CD14-positive monocyte (primary cell): Measurements from ENCODE around the gene POLR2J. TPM values are rescaled to one million over a fixed set of nuclear protein-coding genes. Genes with fewer than 3 reads are reported as not detected.

ENCODE experiments used
- DNase-seq, 3 donors: peaks; one replicate each; pipeline ENCODE4 v3.0.0-alpha.2; 2011 to 2022
- H2AFZ ChIP-seq: 2 replicates; pipeline ENCODE4 v1.6.0; 2012; ENCODE audit warnings: mild to moderate bottlenecking, low read depth, low read length, inconsistent platforms; ENCODE audit not compliant: insufficient read depth, poor library complexity, severe bottlenecking
- H3K27ac ChIP-seq, 2 donors: 1 replicate in 1 of 2; 2 replicates in 1 of 2; pipeline ENCODE4 v1.5.1; 2012 to 2013; ENCODE audit warnings: low read length in 2 of 2, control low read depth in 1 of 2, inconsistent platforms in 1 of 2, low read depth in 1 of 2, mild to moderate bottlenecking in 1 of 2
- H3K27me3 ChIP-seq, 2 donors: one replicate each; pipeline versions ENCODE4 v1.6.0 to v1.6.1; 2011 to 2013; ENCODE audit warnings: low read length in 2 of 2; ENCODE audit not compliant: control insufficient read depth in 2 of 2, insufficient read depth in 2 of 2
- H3K36me3 ChIP-seq, 2 donors: replicated peaks in 1 of 2; 1 replicate in 1 of 2; 2 replicates in 1 of 2; pipeline versions ENCODE4 v1.5.1 to v1.6.1; 2012 to 2013; ENCODE audit warnings: low read length in 2 of 2, control low read depth in 1 of 2, inconsistent platforms in 1 of 2, mild to moderate bottlenecking in 1 of 2; ENCODE audit not compliant: insufficient read depth in 2 of 2, control insufficient read depth in 1 of 2
- H3K4me1 ChIP-seq, 2 donors: 1 replicate in 1 of 2; 2 replicates in 1 of 2; pipeline versions ENCODE4 v1.5.1 to v1.6.1; 2012 to 2013; ENCODE audit warnings: low read length in 2 of 2, control low read depth in 1 of 2, inconsistent platforms in 1 of 2, mild to moderate bottlenecking in 1 of 2, moderate library complexity in 1 of 2; ENCODE audit not compliant: insufficient read depth in 2 of 2, control insufficient read depth in 1 of 2
- H3K4me2 ChIP-seq: replicated peaks from 2 replicates; pipeline ENCODE3; 2012; ENCODE audit warnings: low read length, moderate library complexity, mild to moderate bottlenecking; ENCODE audit not compliant: poor library complexity, severe bottlenecking; ENCODE audit errors: extremely low read depth
- H3K4me3 ChIP-seq, 3 experiments: fragments of 200-600 bp in 1 of 3; sonication (generic) in 1 of 3; replicated peaks in 1 of 3; 1 replicate in 2 of 3; 2 replicates in 1 of 3; pipeline ENCODE4 v1.5.1; 2011 to 2013; ENCODE audit warnings: low read length in 3 of 3, mild to moderate bottlenecking in 3 of 3, control low read depth in 2 of 3, low read depth in 2 of 3, inconsistent platforms in 1 of 3, moderate library complexity in 1 of 3
- H3K79me2 ChIP-seq: 2 replicates; pipeline ENCODE4 v1.6.0; 2012; ENCODE audit warnings: mild to moderate bottlenecking, control low read depth, inconsistent platforms, low read length, moderate library complexity; ENCODE audit not compliant: insufficient read depth
- H3K9ac ChIP-seq: 2 replicates; pipeline ENCODE4 v1.6.0; 2017; ENCODE audit warnings: low read length, mild to moderate bottlenecking; ENCODE audit not compliant: insufficient read depth, poor library complexity, severe bottlenecking
- H3K9me3 ChIP-seq, 2 donors: replicated peaks in 1 of 2; 1 replicate in 1 of 2; 2 replicates in 1 of 2; pipeline versions ENCODE4 v1.5.1 to v1.6.1; 2012 to 2013; ENCODE audit warnings: low read length in 2 of 2, control low read depth in 1 of 2; ENCODE audit not compliant: control insufficient read depth in 1 of 2, insufficient read depth in 1 of 2
- H4K20me1 ChIP-seq: 2 replicates; pipeline ENCODE4 v1.6.0; 2012; ENCODE audit warnings: mild to moderate bottlenecking, low read length, control low read depth, moderate library complexity; ENCODE audit not compliant: insufficient read depth
- H3K27ac Mint-ChIP-seq, 7 donors: one replicate each; pipeline ENCODE4 v1.8.0; 2020; ENCODE audit warnings: mild to moderate bottlenecking in 7 of 7, mixed read lengths in 7 of 7, moderate library complexity in 6 of 7, inconsistent platforms in 2 of 7
- H3K27me3 Mint-ChIP-seq, 3 donors: one replicate each; pipeline ENCODE4 v1.8.0; 2021 to 2022; ENCODE audit warnings: low read depth in 3 of 3, mild to moderate bottlenecking in 3 of 3, mixed read lengths in 3 of 3, moderate library complexity in 3 of 3, inconsistent platforms in 1 of 3
- H3K36me3 Mint-ChIP-seq, 2 donors: one replicate each; pipeline ENCODE4 v1.8.0; 2020; ENCODE audit warnings: mixed read lengths in 2 of 2, inconsistent platforms in 1 of 2, mild to moderate bottlenecking in 1 of 2
- H3K4me1 Mint-ChIP-seq: one replicate; pipeline ENCODE4 v1.8.0; 2020; ENCODE audit warnings: mild to moderate bottlenecking, mixed read lengths
- H3K4me3 Mint-ChIP-seq, 2 donors: one replicate each; pipeline ENCODE4 v1.8.0; 2020; ENCODE audit warnings: mild to moderate bottlenecking in 2 of 2, mixed read lengths in 2 of 2, moderate library complexity in 1 of 2
- H3K9me3 Mint-ChIP-seq, 7 donors: one replicate each; pipeline ENCODE4 v1.8.0; 2020 to 2022; ENCODE audit warnings: mixed read lengths in 7 of 7, mild to moderate bottlenecking in 6 of 7, moderate library complexity in 6 of 7, inconsistent platforms in 2 of 7
- WGBS: methylation state at CpG from one replicate; pipeline ENCODE4 v1.1.5; 2013; ENCODE audit warnings: missing lambda C conversion rate; ENCODE audit not compliant: insufficient coverage; 5-methylcytosine and 5-hydroxymethylcytosine counted together
- intact Hi-C, 2 donors: fragments of 100-400 bp; cut with micrococcal nuclease; formaldehyde crosslinking; loops; one replicate each; pipeline versions ENCODE4 v1.15.0 to v1.15.1; 2023
- polyA plus RNA-seq, 3 donors: library from polyadenylated mRNA; depleted of rRNA in 1 of 3; unstranded in 2 of 3; stranded (reverse) in 1 of 3; fragments of 300-500 nt in 2 of 3; fragments of >200 nt in 1 of 3; fragmentation: Illumina TruSeq in 2 of 3; gene quantifications; 1 replicate in 2 of 3; 2 replicates in 1 of 3; pipeline ENCODE4 v1.2.3, GENCODE V29; 2012 to 2021
- TF ChIP-seq, protein P1 (sequence below): fragments of 200-600 bp; IDR thresholded peaks from one replicate; pipeline ENCODE4 v1.8.0; 2022; ENCODE audit warnings: antibody characterized with exemption, mild to moderate bottlenecking

Gene POLR2J
- polyA plus RNA-seq, 3 donors = 65.7 to 104 (median 85.0) TPM

DNA sequence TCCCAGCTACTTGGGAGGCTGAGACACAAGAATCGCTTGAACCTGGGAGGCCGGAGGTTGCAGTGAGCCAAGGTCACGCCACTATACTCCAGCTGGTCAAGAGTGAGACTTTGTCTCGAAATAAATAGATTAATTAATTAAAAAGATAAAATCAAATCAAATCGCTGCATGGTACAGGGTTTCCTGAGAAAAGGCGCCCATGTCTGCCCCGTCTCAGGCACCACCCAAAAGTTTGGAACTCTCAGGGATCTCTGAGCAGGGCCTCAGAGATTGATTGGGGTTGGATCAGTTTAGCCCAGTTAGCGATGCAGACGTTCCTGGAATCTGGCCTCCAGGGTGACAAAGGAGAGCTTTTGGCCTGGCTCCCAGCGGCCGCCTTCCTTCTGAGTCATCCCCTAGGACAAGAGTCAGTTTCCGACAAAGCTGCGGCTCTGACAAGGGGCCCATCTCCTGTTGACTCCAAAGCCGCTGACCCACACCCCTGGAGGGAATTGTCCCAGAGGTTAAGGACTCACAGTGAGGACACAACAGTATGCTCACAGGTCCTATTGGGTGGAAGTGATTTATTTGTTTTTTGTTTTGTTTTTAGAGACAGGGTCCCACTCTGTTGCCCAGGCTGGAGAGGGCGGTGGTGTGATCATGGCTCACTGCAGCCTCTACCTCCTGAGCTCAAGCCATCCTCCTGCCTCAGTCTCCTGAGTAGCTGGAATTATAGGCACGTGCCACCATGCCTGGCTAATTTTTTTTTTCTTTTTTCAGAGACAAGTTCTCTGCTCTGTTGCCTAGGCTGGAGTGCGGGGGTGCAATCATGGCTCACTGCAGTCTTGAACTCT lies 38.5 kb downstream of the POLR2J start:
- peaks cover 0 to 4% (median 3%) of the 10 kb centered on the region in 3 donors for H3K27me3 Mint-ChIP-seq
- Histone ChIP-seq H3K36me3 (peaks cover 25 to 53% of the 10 kb centered on the region in 2 donors), H3K9me3 (no peaks in the 10 kb centered on the region), H3K27me3 (no peaks in the 10 kb centered on the region), H3K27ac (no peak overlapping the region), H3K4me3 (no peak overlapping the region), H4K20me1 (no peaks in the 10 kb centered on the region), H3K9ac (no peak overlapping the region), H3K4me1 (peaks cover under 1 to 3% of the 10 kb centered on the region in 2 donors), H2AFZ (no peak overlapping the region), H3K79me2 (peaks cover 2% of the 10 kb centered on the region), H3K4me2 (no peak overlapping the region)
- H3K27ac Mint-ChIP-seq = no peak overlapping the region
- peaks cover 33 to 38% of the 10 kb centered on the region in 2 donors for H3K36me3 Mint-ChIP-seq
- peaks cover 0 to 3% (median 0%) of the 10 kb centered on the region in 7 donors for H3K9me3 Mint-ChIP-seq
- H3K4me3 Mint-ChIP-seq = no peak overlapping the region
- H3K4me1 Mint-ChIP-seq = peaks cover 9% of the 10 kb centered on the region
- intact Hi-C loops = no loop called here
- TF ChIP-seq, protein P1, sequence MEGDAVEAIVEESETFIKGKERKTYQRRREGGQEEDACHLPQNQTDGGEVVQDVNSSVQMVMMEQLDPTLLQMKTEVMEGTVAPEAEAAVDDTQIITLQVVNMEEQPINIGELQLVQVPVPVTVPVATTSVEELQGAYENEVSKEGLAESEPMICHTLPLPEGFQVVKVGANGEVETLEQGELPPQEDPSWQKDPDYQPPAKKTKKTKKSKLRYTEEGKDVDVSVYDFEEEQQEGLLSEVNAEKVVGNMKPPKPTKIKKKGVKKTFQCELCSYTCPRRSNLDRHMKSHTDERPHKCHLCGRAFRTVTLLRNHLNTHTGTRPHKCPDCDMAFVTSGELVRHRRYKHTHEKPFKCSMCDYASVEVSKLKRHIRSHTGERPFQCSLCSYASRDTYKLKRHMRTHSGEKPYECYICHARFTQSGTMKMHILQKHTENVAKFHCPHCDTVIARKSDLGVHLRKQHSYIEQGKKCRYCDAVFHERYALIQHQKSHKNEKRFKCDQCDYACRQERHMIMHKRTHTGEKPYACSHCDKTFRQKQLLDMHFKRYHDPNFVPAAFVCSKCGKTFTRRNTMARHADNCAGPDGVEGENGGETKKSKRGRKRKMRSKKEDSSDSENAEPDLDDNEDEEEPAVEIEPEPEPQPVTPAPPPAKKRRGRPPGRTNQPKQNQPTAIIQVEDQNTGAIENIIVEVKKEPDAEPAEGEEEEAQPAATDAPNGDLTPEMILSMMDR = no peak
- no peak for DNase-seq
- WGBS = 93% methylated on average over 11 of the region's 17 CpGs

DNA sequence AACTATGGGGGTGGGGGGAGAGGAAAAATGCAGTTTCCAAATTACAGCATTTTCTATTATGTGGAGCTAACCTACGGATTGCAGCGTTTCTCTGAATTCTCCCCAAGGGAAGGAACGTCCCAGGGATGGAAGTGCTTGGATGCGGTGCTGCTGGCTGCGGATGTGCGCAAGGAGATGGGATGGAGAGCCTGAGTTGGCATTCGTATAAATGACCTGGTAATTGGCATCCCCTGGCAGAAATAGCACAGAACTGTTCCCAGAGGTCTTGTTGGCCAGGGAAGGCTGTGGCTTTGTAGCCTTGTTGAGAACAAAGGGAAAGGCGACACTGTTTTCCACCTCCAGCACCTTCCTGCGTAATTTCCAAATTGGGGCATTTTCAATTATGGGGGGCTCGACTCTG lies 42.6 kb downstream of the POLR2J start:
- no peak overlapping the region for H3K4me3 ChIP-seq
- H3K4me2 ChIP-seq = no peak overlapping the region
- H3K9me3 ChIP-seq = no peaks in the 10 kb centered on the region
- H3K27me3 Mint-ChIP-seq = peaks cover 0 to 4% (median 3%) of the 10 kb centered on the region in 3 donors
- 87% methylated on average over 7 of the region's 10 CpGs for WGBS
- no peaks in the 10 kb centered on the region for H4K20me1 ChIP-seq
- peaks cover 21% of the 10 kb centered on the region for H3K79me2 ChIP-seq
- peaks cover 17 to 23% of the 10 kb centered on the region in 2 donors for H3K36me3 Mint-ChIP-seq
- H3K27ac Mint-ChIP-seq = peak overlapping the region in 3 of 7 donors; percentile 33 to 67 (median 62)
- H3K36me3 ChIP-seq = peaks cover 20 to 35% of the 10 kb centered on the region in 2 donors
- no peak overlapping the region for H3K27ac ChIP-seq
- no peaks in the 10 kb centered on the region for H3K27me3 ChIP-seq
- no peak for DNase-seq
- no peak overlapping the region for H3K4me3 Mint-ChIP-seq
- TF ChIP-seq, protein P1 = no peak
- intact Hi-C loops = no loop called here
- H3K4me1 ChIP-seq = peaks cover 29 to 36% of the 10 kb centered on the region in 2 donors
- H3K9me3 Mint-ChIP-seq = no peaks in the 10 kb centered on the region
- peaks cover 36% of the 10 kb centered on the region for H3K4me1 Mint-ChIP-seq
- H3K9ac ChIP-seq = peak overlapping the region; percentile 4
- H2AFZ ChIP-seq = no peak overlapping the region
